Mesenchymal stem cell (in vitro differentiated cells and primary cell): ENCODE data around the gene RPS6KB2.

ENCODE experiments used
- DNase-seq: peaks from one replicate; pipeline ENCODE4 v3.0.0-alpha.2; 2013
- H2AFZ ChIP-seq: one replicate; pipeline ENCODE4 v1.6.1; 2013; ENCODE audit warnings: low read depth, mild to moderate bottlenecking, control low read depth, inconsistent platforms, low read length, moderate library complexity
- H2AK5ac ChIP-seq: 2 replicates; pipeline ENCODE4 v1.6.1; 2013; ENCODE audit warnings: low read length, moderate library complexity, mild to moderate bottlenecking, inconsistent platforms; ENCODE audit not compliant: severe bottlenecking
- H2BK120ac ChIP-seq: one replicate; pipeline ENCODE4 v1.6.1; 2013; ENCODE audit warnings: low read depth, mild to moderate bottlenecking, inconsistent platforms, low read length, moderate library complexity
- H2BK12ac ChIP-seq, 2 experiments: one replicate each; pipeline ENCODE4 v1.6.1; 2013; ENCODE audit warnings: inconsistent platforms in 2 of 2, low read length in 2 of 2, mild to moderate bottlenecking in 2 of 2, moderate library complexity in 2 of 2, control low read depth in 1 of 2
- H2BK15ac ChIP-seq: one replicate; pipeline ENCODE4 v1.6.1; 2013; ENCODE audit warnings: mild to moderate bottlenecking, low read depth, inconsistent platforms; ENCODE audit not compliant: poor library complexity, severe bottlenecking
- H2BK5ac ChIP-seq: 2 replicates; pipeline ENCODE4 v1.6.1; 2013; ENCODE audit warnings: low read depth, mild to moderate bottlenecking, low read length, control low read depth, inconsistent platforms; ENCODE audit not compliant: poor library complexity, severe bottlenecking
- H3K14ac ChIP-seq, 2 experiments: one replicate each; pipeline ENCODE4 v1.6.1; 2013; ENCODE audit warnings: inconsistent platforms in 2 of 2, low read length in 2 of 2, control low read depth in 1 of 2, mild to moderate bottlenecking in 1 of 2, moderate library complexity in 1 of 2
- H3K18ac ChIP-seq, 2 experiments: one replicate each; pipeline ENCODE4 v1.6.1; 2013; ENCODE audit warnings: inconsistent platforms in 2 of 2, low read length in 2 of 2, control low read depth in 1 of 2, low read depth in 1 of 2, mild to moderate bottlenecking in 1 of 2
- H3K23ac ChIP-seq, 2 experiments: one replicate each; pipeline ENCODE4 v1.6.1; 2013; ENCODE audit warnings: inconsistent platforms in 2 of 2, low read length in 2 of 2, mild to moderate bottlenecking in 2 of 2, moderate library complexity in 2 of 2, control low read depth in 1 of 2
- H3K27ac ChIP-seq: 2 replicates; pipeline ENCODE4 v1.5.1; 2013; ENCODE audit warnings: mild to moderate bottlenecking, moderate library complexity, low read length, control low read depth, inconsistent platforms; ENCODE audit not compliant: poor library complexity, severe bottlenecking
- H3K27me3 ChIP-seq, 2 experiments: 2 replicates each; pipeline versions ENCODE4 v1.6.1 to v1.7.0; 2013; ENCODE audit warnings: low read length in 2 of 2, mild to moderate bottlenecking in 2 of 2, moderate library complexity in 2 of 2, control low read depth in 1 of 2, inconsistent platforms in 1 of 2; ENCODE audit not compliant: control insufficient read depth in 1 of 2, insufficient read depth in 1 of 2
- H3K36me3 ChIP-seq, 2 experiments: 2 replicates each; pipeline versions ENCODE4 v1.6.1 to v1.7.0; 2013; ENCODE audit warnings: low read length in 2 of 2, control low read depth in 1 of 2, inconsistent platforms in 1 of 2, low read depth in 1 of 2, mild to moderate bottlenecking in 1 of 2; ENCODE audit not compliant: insufficient read depth in 2 of 2, control insufficient read depth in 1 of 2
- H3K4ac ChIP-seq, 2 experiments: one replicate each; pipeline ENCODE4 v1.6.1; 2013; ENCODE audit warnings: inconsistent platforms in 2 of 2, low read length in 2 of 2, mild to moderate bottlenecking in 2 of 2, moderate library complexity in 2 of 2, control low read depth in 1 of 2, low read depth in 1 of 2
- H3K4me1 ChIP-seq: 2 replicates; pipeline ENCODE4 v1.6.1; 2013; ENCODE audit warnings: low read depth, low read length, control low read depth; ENCODE audit not compliant: control insufficient read depth, insufficient read depth
- H3K4me2 ChIP-seq: 2 replicates; pipeline ENCODE4 v1.6.1; 2013; ENCODE audit warnings: low read length, mild to moderate bottlenecking, inconsistent platforms; ENCODE audit not compliant: poor library complexity, severe bottlenecking
- H3K4me3 ChIP-seq, 2 experiments: 2 replicates each; pipeline versions ENCODE4 v1.5.1 to v1.7.0; 2013; ENCODE audit warnings: low read length in 2 of 2, mild to moderate bottlenecking in 2 of 2, control low read depth in 1 of 2, low read depth in 1 of 2; ENCODE audit not compliant: insufficient read depth in 1 of 2
- H3K79me1 ChIP-seq: replicated peaks from 2 replicates; pipeline ENCODE4 v1.6.1; 2013; ENCODE audit warnings: mild to moderate bottlenecking, control low read depth, low read length, inconsistent platforms; ENCODE audit not compliant: poor library complexity, severe bottlenecking
- H3K9ac ChIP-seq: 2 replicates; pipeline ENCODE4 v1.7.0; 2013; ENCODE audit warnings: mild to moderate bottlenecking, low read length, moderate library complexity
- H3K9me3 ChIP-seq: 2 replicates; pipeline ENCODE4 v1.7.0; 2013; ENCODE audit warnings: mild to moderate bottlenecking, low read length; ENCODE audit not compliant: control insufficient read depth
- H4K8ac ChIP-seq: one replicate; pipeline ENCODE4 v1.6.1; 2013; ENCODE audit warnings: inconsistent platforms, mild to moderate bottlenecking, low read length, moderate library complexity
- H4K91ac ChIP-seq: one replicate; pipeline ENCODE4 v1.6.1; 2013; ENCODE audit warnings: mild to moderate bottlenecking, low read length, inconsistent platforms
- WGBS: methylation state at CpG from one replicate; pipeline ENCODE4 v1.1.7; 2013; ENCODE audit warnings: mixed read lengths; 5-methylcytosine and 5-hydroxymethylcytosine counted together

Gene RPS6KB2

DNA sequence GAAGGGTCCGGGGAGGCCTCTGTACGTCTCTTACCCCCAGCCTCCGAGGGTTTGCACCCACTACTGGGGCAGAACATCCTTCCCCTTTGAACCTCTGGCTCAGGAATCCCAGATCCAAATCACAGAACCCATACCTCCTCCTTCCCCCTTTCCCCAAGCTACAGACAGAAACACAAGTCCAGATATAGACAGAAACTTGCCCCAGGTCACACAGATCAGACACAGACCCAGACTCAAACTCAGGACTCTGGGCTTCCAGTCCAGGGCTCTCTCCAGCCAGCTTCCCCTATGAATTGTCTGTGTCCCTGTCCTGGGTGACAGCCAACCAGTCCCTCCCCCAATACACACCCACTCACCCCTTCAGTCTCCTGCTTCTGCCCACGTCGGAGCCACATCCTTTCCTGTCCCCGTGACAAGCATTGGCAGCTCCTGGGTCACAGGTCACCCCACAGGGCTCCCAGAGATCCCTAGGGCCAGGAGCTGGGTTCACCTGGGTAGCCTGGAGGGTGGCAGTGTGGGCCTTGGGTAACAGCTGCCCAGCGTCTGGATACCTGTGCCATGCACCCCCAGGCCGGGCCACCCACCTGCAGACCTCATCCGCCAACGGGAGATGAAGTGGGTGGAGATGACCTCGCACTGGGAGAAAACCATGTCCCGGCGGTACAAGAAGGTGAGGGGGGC, 23.6 kb upstream of the RPS6KB2 start:
- Histone ChIP-seq H3K23ac (no peak overlapping the region), H3K9ac (no peak overlapping the region), H3K4me3 (no peak overlapping the region), H4K91ac (peak overlapping the region; percentile 9), H3K9me3 (no peaks in the 10 kb centered on the region), H3K36me3 (peaks cover 5 to 7% of the 10 kb centered on the region in 2 experiments), H2AK5ac (no peak overlapping the region), H3K4me1 (peaks cover 20% of the 10 kb centered on the region), H2BK15ac (no peak overlapping the region), H3K4ac (no peak overlapping the region), H3K79me1 (no peaks in the 10 kb centered on the region), H3K27ac (no peak overlapping the region), H3K14ac (no peak overlapping the region), H4K8ac (no peak overlapping the region), H2AFZ (no peak overlapping the region), H2BK5ac (no peak overlapping the region), H2BK120ac (no peak overlapping the region), H2BK12ac (no peak overlapping the region), H3K4me2 (no peak overlapping the region), H3K27me3 (peaks cover under 1 to 37% of the 10 kb centered on the region in 2 experiments), H3K18ac (no peak overlapping the region)
- 87% methylated on average over 13 of the region's 13 CpGs for WGBS
- DNase-seq = no peak

DNA sequence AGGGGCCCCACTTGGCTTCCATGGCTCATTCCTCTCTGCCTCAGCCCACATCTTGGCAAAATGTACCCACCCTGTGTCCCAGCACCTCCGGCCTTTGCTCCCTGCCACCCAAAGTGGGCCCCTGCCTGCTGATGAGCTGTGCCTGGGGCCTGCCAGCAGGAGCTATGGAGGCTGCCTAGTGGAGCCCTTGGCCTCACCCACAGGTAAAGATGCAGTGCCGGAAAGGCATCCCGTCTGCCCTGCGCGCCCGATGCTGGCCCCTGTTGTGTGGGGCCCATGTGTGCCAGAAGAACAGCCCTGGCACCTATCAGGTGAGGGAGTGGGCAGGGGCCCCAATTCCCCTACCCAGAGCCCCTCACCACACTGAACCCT, 23.1 kb upstream of the RPS6KB2 start:
- H3K9me3 ChIP-seq = no peaks in the 10 kb centered on the region
- WGBS = 100% methylated on average over 6 of the region's 6 CpGs
- no peak overlapping the region for H2BK120ac ChIP-seq
- H3K27ac ChIP-seq = no peak overlapping the region
- no peak overlapping the region for H3K9ac ChIP-seq
- no peak overlapping the region for H2AK5ac ChIP-seq
- H2BK5ac ChIP-seq = no peak overlapping the region
- H3K4ac ChIP-seq = no peak overlapping the region
- no peaks in the 10 kb centered on the region for H3K79me1 ChIP-seq
- H3K23ac ChIP-seq = no peak overlapping the region
- H3K4me1 ChIP-seq = peaks cover 18% of the 10 kb centered on the region
- H4K8ac ChIP-seq = no peak overlapping the region
- no peak for DNase-seq
- H4K91ac ChIP-seq = peak overlapping the region; percentile 9
- no peak overlapping the region for H2BK15ac ChIP-seq
- H3K18ac ChIP-seq = peak overlapping the region in 1 of 2 experiments; percentile 1
- no peak overlapping the region for H3K4me3 ChIP-seq
- peaks cover 6 to 43% of the 10 kb centered on the region in 2 experiments for H3K27me3 ChIP-seq
- peaks cover 3 to 5% of the 10 kb centered on the region in 2 experiments for H3K36me3 ChIP-seq
- H3K14ac ChIP-seq = no peak overlapping the region
- no peak overlapping the region for H2BK12ac ChIP-seq
- H2AFZ ChIP-seq = no peak overlapping the region
- no peak overlapping the region for H3K4me2 ChIP-seq

GRCh38 chr11:67405688-67406339, 22.5 kb upstream of the RPS6KB2 start:
- WGBS = 89% methylated on average over 9 of the region's 9 CpGs

DNA sequence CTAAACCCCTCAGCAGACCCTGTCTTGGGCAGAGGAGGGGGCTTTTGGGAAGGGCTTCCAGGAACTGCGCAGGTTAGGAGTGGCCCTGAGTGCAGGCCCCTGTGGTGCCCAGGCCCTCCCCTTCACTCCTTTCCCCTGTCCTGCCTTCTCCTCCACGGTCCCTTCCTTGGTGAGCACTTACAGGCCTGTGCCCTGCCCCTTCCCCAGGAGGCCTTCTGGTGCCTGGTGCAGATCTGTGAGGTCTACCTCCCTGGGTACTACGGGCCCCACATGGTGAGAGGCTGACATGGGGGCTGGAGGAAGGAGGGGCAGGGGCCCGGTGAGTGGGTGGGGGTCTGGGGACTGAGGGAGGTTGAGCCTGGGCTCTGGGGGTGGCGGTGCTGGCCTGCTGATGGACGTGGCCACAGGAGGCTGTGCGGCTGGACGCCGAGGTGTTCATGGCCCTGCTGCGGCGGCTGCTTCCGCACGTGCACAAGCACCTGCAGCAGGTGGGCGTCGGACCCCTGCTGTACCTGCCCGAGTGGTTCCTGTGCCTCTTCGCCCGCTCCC, 21.8 kb upstream of the RPS6KB2 start:
- no peak overlapping the region for H2AK5ac ChIP-seq
- 84% methylated on average over 13 of the region's 18 CpGs for WGBS

More at GRCh38 chr11:67405688-67406339, 22.5 kb upstream of the RPS6KB2 start:
- H3K23ac ChIP-seq = no peak overlapping the region
- no peak overlapping the region for H3K4ac ChIP-seq
- peak overlapping the region in 1 of 2 experiments; percentile 23 for H2BK12ac ChIP-seq
- no peak overlapping the region for H4K91ac ChIP-seq
- H2AK5ac ChIP-seq = no peak overlapping the region
- no peak for DNase-seq
- H3K27ac ChIP-seq = no peak overlapping the region
- H4K8ac ChIP-seq = no peak overlapping the region
- no peak overlapping the region for H3K4me2 ChIP-seq
- H2BK5ac ChIP-seq = no peak overlapping the region
- no peak overlapping the region for H3K18ac ChIP-seq
- H2BK15ac ChIP-seq = no peak overlapping the region
- H3K27me3 ChIP-seq = peaks cover 12 to 49% of the 10 kb centered on the region in 2 experiments
- H3K9me3 ChIP-seq = no peaks in the 10 kb centered on the region
- no peak overlapping the region for H3K14ac ChIP-seq
- H3K79me1 ChIP-seq = no peaks in the 10 kb centered on the region
- peaks cover 12% of the 10 kb centered on the region for H3K4me1 ChIP-seq
- H3K9ac ChIP-seq = no peak overlapping the region
- H2AFZ ChIP-seq = no peak overlapping the region
- H3K4me3 ChIP-seq = no peak overlapping the region
- H2BK120ac ChIP-seq = no peak overlapping the region
- H3K36me3 ChIP-seq = no peaks in the 10 kb centered on the region

More for the DNA sequence above, 21.8 kb upstream of the RPS6KB2 start:
- DNase-seq = no peak
- H3K9ac ChIP-seq = no peak overlapping the region
- H2BK120ac ChIP-seq = no peak overlapping the region
- no peak overlapping the region for H3K14ac ChIP-seq
- no peak overlapping the region for H4K8ac ChIP-seq
- no peaks in the 10 kb centered on the region for H3K79me1 ChIP-seq
- H2BK5ac ChIP-seq = no peak overlapping the region
- H2BK15ac ChIP-seq = no peak overlapping the region
- peak overlapping the region in 1 of 2 experiments; percentile 10 for H2BK12ac ChIP-seq
- no peak overlapping the region for H3K18ac ChIP-seq
- H3K4me1 ChIP-seq = peaks cover 11% of the 10 kb centered on the region
- peaks cover 19 to 56% of the 10 kb centered on the region in 2 experiments for H3K27me3 ChIP-seq
- no peak overlapping the region for H3K4me2 ChIP-seq
- H3K27ac ChIP-seq = no peak overlapping the region
- H3K4me3 ChIP-seq = no peak overlapping the region
- no peak overlapping the region for H3K4ac ChIP-seq
- H3K36me3 ChIP-seq = no peaks in the 10 kb centered on the region
- no peaks in the 10 kb centered on the region for H3K9me3 ChIP-seq
- H3K23ac ChIP-seq = no peak overlapping the region
- H2AFZ ChIP-seq = no peak overlapping the region
- no peak overlapping the region for H4K91ac ChIP-seq
